Measurements from ENCODE around the gene TERT.
"Not testable (repeated sequence)": the region's sequence is repeated elsewhere in the genome, so short reads cannot be mapped to it uniquely, and the experiment has no call there.

The TERT gene

GRCh38 chr5:1293416-1294205, 1.3 kb downstream of the TERT start:
- no peak for DNase-seq

- no peak for DNase-seq
Observed at GRCh38 chr5:1292846-1293415, 1.9 kb downstream of the TERT start.

- DNase-seq: peak; percentile 18
Observed at GRCh38 chr5:1292139-1292538, 2.7 kb downstream of the TERT start.

- DNase-seq: peak; percentile 73
Observed at GRCh38 chr5:1291611-1292080, 3.2 kb downstream of the TERT start.

- DNase-seq: not testable (repeated sequence)
Observed at GRCh38 chr5:1290956-1291355, 3.9 kb downstream of the TERT start.

- not testable (repeated sequence) for DNase-seq
Observed at GRCh38 chr5:1289559-1289958, 5.3 kb downstream of the TERT start.

GRCh38 chr5:1288439-1289335, 6.2 kb downstream of the TERT start:
- no peak for DNase-seq

GRCh38 chr5:1285883-1286291, 9.0 kb downstream of the TERT start:
- no peak for DNase-seq

GRCh38 chr5:1285141-1285540, 9.7 kb downstream of the TERT start:
- no peak for DNase-seq

GRCh38 chr5:1284336-1284970, 10.4 kb downstream of the TERT start:
- DNase-seq: not testable (repeated sequence)

- not testable (repeated sequence) for DNase-seq
Observed at GRCh38 chr5:1283729-1284041, 11.2 kb downstream of the TERT start.

- DNase-seq: not testable (repeated sequence)
Observed at GRCh38 chr5:1282993-1283728, 11.7 kb downstream of the TERT start.

GRCh38 chr5:1282131-1282992, 12.5 kb downstream of the TERT start:
- no peak for DNase-seq

GRCh38 chr5:1281038-1281882, 13.6 kb downstream of the TERT start:
- DNase-seq: no peak

GRCh38 chr5:1280177-1281037, 14.5 kb downstream of the TERT start:
- no peak for DNase-seq

- no peak for DNase-seq
Observed at GRCh38 chr5:1279443-1280151, 15.3 kb downstream of the TERT start.

GRCh38 chr5:1278656-1279442, 16.0 kb downstream of the TERT start:
- no peak for DNase-seq

- no peak for DNase-seq
Observed at GRCh38 chr5:1278216-1278615, 16.7 kb downstream of the TERT start.

Measured in DMS153 (cell line).